ENCODE data around the gene SLC25A17.
A peak's percentile ranks its signal among the peaks of the same experiment; 100 is the strongest.

The SLC25A17 gene

GRCh38 chr22:40743768-40744167 is 75.4 kb downstream of the SLC25A17 start:
- no peak overlapping the region for H3K4me3 ChIP-seq (ENCODE audit: low read depth, low read length)
- DNase-seq (ENCODE audit: low read depth): no peak
- TF ChIP-seq CTCF (conservative IDR thresholded peaks at IDR 0.05; ENCODE audit: low read depth, low read length): no peak

DNA sequence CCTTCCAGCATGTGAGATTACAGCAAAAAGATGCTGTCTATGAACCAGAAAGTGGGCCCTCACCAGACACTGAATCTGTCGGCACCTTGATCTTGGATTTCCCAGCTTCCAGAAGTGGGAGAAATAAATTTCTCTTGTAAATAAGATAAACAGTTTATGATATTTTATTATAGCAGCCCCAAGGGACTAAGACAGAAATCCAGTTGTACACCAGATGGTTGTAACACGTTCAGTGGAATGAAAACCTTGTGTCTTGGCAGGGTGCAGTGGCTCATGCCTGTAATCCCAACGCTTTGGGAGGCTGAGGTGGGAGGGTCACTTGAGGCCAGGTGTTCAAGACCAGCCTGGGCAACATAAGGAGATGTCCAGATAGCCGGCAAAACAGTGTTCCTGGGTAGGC is 78.0 kb downstream of the SLC25A17 start:
- no peak overlapping the region for H3K4me3 ChIP-seq (ENCODE audit: low read depth, low read length)
- no peak for TF ChIP-seq CTCF (conservative IDR thresholded peaks at IDR 0.05; ENCODE audit: low read depth, low read length)
- DNase-seq (ENCODE audit: low read depth): no peak

DNA sequence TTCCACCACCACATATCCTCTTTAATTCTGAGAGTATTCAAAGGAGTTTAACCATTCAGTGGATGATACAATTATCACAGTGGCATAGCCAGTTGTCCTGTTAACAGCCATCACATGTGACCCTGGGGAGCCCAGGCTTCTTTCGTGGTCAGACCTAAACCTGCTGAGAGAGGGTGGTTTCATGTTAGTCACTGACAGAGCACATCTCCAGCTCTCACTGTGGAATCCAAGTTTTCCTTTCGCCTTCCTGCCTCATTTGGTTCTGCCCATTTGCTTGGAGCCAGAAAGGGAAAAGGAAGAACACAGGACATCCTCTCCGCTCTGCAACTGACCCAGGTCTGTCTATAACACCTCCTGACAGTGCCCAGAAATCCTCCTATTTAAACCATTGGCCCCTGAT is 79.4 kb downstream of the SLC25A17 start:
- no peak overlapping the region for H3K4me3 ChIP-seq (ENCODE audit: low read depth, low read length)
- no peak for DNase-seq (ENCODE audit: low read depth)
- TF ChIP-seq CTCF (conservative IDR thresholded peaks at IDR 0.05; ENCODE audit: low read depth, low read length): no peak

GRCh38 chr22:40733919-40734318 is 85.2 kb downstream of the SLC25A17 start:
- TF ChIP-seq CTCF (conservative IDR thresholded peaks at IDR 0.05; ENCODE audit: low read depth, low read length): no peak
- DNase-seq (ENCODE audit: low read depth): peak; percentile 12
- no peak overlapping the region for H3K4me3 ChIP-seq (ENCODE audit: low read depth, low read length)

DNA sequence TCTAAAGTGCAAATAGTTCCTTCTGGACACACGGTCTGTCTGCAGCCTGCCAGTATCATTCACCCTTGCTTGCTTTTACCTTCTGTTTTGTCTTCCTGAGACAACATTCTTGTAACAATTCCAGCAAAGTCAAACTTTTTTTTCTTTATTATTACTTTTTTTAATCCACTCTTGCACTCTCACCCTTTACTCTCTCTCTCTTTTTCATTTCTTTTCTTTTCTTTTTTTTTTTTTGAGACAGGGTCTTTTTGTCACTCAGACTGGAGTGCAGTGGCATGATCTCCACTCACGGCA is 86.2 kb downstream of the SLC25A17 start:
- TF ChIP-seq CTCF (conservative IDR thresholded peaks at IDR 0.05; ENCODE audit: low read depth, low read length): no peak
- H3K4me3 ChIP-seq (ENCODE audit: low read depth, low read length): no peak overlapping the region
- DNase-seq (ENCODE audit: low read depth): no peak

- no peak overlapping the region for H3K4me3 ChIP-seq (ENCODE audit: low read depth, low read length)
- no peak for DNase-seq (ENCODE audit: low read depth)
- TF ChIP-seq CTCF (conservative IDR thresholded peaks at IDR 0.05; ENCODE audit: low read depth, low read length): no peak
These were observed 89.9 kb downstream of the SLC25A17 start for GRCh38 chr22:40729284-40729683.

DNA sequence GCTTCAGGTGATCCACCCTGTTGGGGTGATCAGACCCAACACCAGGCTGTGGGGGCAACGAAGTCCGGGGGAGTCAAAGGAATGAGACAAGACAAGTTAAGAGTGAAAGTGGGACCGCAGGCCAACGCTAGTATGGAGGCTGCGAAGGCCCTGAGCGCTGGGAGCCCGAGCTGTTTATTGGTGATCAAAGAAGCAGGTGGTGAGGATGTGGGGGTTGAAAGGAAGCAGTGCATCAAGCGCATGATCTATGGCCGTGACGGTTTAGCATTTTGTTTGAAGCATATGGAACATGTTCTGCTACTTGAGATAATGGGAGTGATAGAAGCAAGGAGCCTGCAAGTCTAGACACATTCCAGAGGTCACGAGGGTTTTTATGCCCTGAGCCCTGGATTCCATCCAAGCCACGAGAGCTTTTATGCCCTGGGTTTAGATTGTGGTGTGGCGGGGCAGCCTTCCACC is 90.4 kb downstream of the SLC25A17 start:
- DNase-seq (ENCODE audit: low read depth): peak; percentile 27
- TF ChIP-seq CTCF (conservative IDR thresholded peaks at IDR 0.05; ENCODE audit: low read depth, low read length): no peak
- no peak overlapping the region for H3K4me3 ChIP-seq (ENCODE audit: low read depth, low read length)

All from choroid plexus epithelial cell (primary cell).